ENCODE results near the gene KRTAP3-3.

KRTAP3-3 gene

GRCh38 chr17:40949418-40949817, 44.5 kb downstream of the KRTAP3-3 start:
- no peak for TF ChIP-seq JUND (IDR thresholded peaks at IDR 0.05; ENCODE audit: low read depth)
- in situ Hi-C loops (cut with HindIII; ENCODE audit: low pct_unique_long_range_greater_than_20kb, low sequenced_read_pairs) = no loop called here
- DNase-seq (ENCODE audit: low read depth in 1 of 2, low spot score in 1 of 2) = no peak

- in situ Hi-C loops (cut with HindIII; ENCODE audit: low pct_unique_long_range_greater_than_20kb, low sequenced_read_pairs) = no loop called here
- TF ChIP-seq JUND (IDR thresholded peaks at IDR 0.05; ENCODE audit: low read depth) = no peak
- DNase-seq (ENCODE audit: low read depth in 1 of 2, low spot score in 1 of 2) = no peak
Measured at GRCh38 chr17:40947929-40948328, 46.0 kb downstream of the KRTAP3-3 start.

- in situ Hi-C loops (cut with HindIII; ENCODE audit: low pct_unique_long_range_greater_than_20kb, low sequenced_read_pairs) = no loop called here
- DNase-seq (ENCODE audit: low read depth in 1 of 2, low spot score in 1 of 2) = no peak
- TF ChIP-seq JUND (IDR thresholded peaks at IDR 0.05; ENCODE audit: low read depth) = no peak
Measured at GRCh38 chr17:40945414-40945813, 48.5 kb downstream of the KRTAP3-3 start.

DNA sequence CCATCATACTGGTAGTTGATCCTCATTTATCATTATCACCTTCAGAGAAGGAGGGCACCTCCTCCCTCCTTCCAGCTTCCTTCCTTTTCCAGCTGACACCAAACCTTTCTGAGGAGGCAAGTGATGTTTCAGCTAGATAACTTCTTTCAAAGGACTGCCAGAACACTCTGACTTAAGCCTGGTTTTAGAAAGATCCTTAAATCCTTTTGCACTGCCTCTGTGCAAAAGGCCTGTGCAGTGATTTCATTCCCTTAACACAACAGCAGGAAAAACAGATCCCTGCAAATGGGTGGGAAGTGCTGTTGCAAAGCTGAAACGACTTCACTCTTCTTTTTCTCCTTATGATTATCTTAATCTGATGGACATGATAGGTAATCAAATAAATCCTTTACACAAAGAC, 49.4 kb downstream of the KRTAP3-3 start:
- DNase-seq (ENCODE audit: low read depth in 1 of 2, low spot score in 1 of 2) = no peak
- in situ Hi-C loops (cut with HindIII; ENCODE audit: low pct_unique_long_range_greater_than_20kb, low sequenced_read_pairs) = no loop called here
- TF ChIP-seq JUND (IDR thresholded peaks at IDR 0.05; ENCODE audit: low read depth) = no peak

All from T47D (cell line).